ENCODE results near the gene COL8A1. TPM values are rescaled to one million over a fixed set of nuclear protein-coding genes. Genes with fewer than 3 reads are reported as not detected.
A peak's percentile ranks its signal among the peaks of the same experiment; 100 is the strongest.

Gene COL8A1
- total RNA-seq, 2 donors from 2014 or later, result 0.10 TPM; not detected in 1

- no peaks in the 10 kb centered on the region for H3K9me3 Mint-ChIP-seq
- H3K36me3 Mint-ChIP-seq (ENCODE audit: insufficient read depth in 2 of 2), result no peaks in the 10 kb centered on the region
These were observed 71.3 kb downstream of the COL8A1 start for GRCh38 chr3:99709686-99710085.

GRCh38 chr3:99710094-99710493 is 71.7 kb downstream of the COL8A1 start:
- DNase-seq (no peak), ATAC-seq (replicated peaks in 1 of 2) (no peak)
- H3K4me1 Mint-ChIP-seq (ENCODE audit: low read depth), result no peaks in the 10 kb centered on the region
- H3K27me3 Mint-ChIP-seq (ENCODE audit: low read depth), result peaks cover 7% of the 10 kb centered on the region
- H3K36me3 Mint-ChIP-seq (ENCODE audit: insufficient read depth in 2 of 2), result no peaks in the 10 kb centered on the region
- H3K9me3 Mint-ChIP-seq, result no peaks in the 10 kb centered on the region
- H3K27ac Mint-ChIP-seq, result no peak overlapping the region
- H3K4me3 Mint-ChIP-seq, result no peak overlapping the region

More at GRCh38 chr3:99709686-99710085, 71.3 kb downstream of the COL8A1 start:
- Mint-ChIP-seq H3K4me1 (ENCODE audit: low read depth) (no peaks in the 10 kb centered on the region), H3K27me3 (ENCODE audit: low read depth) (peaks cover 7% of the 10 kb centered on the region), H3K27ac (no peak overlapping the region), H3K4me3 (no peak overlapping the region)
- no peak for DNase-seq
- ATAC-seq (replicated peaks in 1 of 2), result no peak

GRCh38 chr3:99711351-99711750 is 73.0 kb downstream of the COL8A1 start:
- Mint-ChIP-seq H3K27ac (no peak overlapping the region), H3K36me3 (ENCODE audit: insufficient read depth in 2 of 2) (no peaks in the 10 kb centered on the region), H3K4me1 (ENCODE audit: low read depth) (no peaks in the 10 kb centered on the region), H3K4me3 (no peak overlapping the region), H3K27me3 (ENCODE audit: low read depth) (peaks cover 7% of the 10 kb centered on the region), H3K9me3 (no peaks in the 10 kb centered on the region)
- no peak for DNase-seq
- no peak for ATAC-seq (replicated peaks in 1 of 2)

- Mint-ChIP-seq H3K9me3 (no peaks in the 10 kb centered on the region), H3K4me1 (ENCODE audit: low read depth) (no peaks in the 10 kb centered on the region), H3K27ac (no peak overlapping the region), H3K27me3 (ENCODE audit: low read depth) (peaks cover 7% of the 10 kb centered on the region), H3K36me3 (ENCODE audit: insufficient read depth in 2 of 2) (no peaks in the 10 kb centered on the region), H3K4me3 (no peak overlapping the region)
- no peak for ATAC-seq (replicated peaks in 1 of 2)
- no peak for DNase-seq
These were observed 74.0 kb downstream of the COL8A1 start for GRCh38 chr3:99712291-99712954.

GRCh38 chr3:99713440-99713839 is 75.0 kb downstream of the COL8A1 start:
- Mint-ChIP-seq H3K4me3 (no peak overlapping the region), H3K4me1 (ENCODE audit: low read depth) (no peaks in the 10 kb centered on the region), H3K27ac (no peak overlapping the region), H3K36me3 (ENCODE audit: insufficient read depth in 2 of 2) (no peaks in the 10 kb centered on the region), H3K27me3 (ENCODE audit: low read depth) (peaks cover 14% of the 10 kb centered on the region), H3K9me3 (no peaks in the 10 kb centered on the region)
- ATAC-seq (replicated peaks in 1 of 2) (no peak), DNase-seq (no peak)

- no peak overlapping the region for H3K4me3 Mint-ChIP-seq
- H3K4me1 Mint-ChIP-seq (ENCODE audit: low read depth), result no peaks in the 10 kb centered on the region
- no peaks in the 10 kb centered on the region for H3K36me3 Mint-ChIP-seq (ENCODE audit: insufficient read depth in 2 of 2)
- H3K27ac Mint-ChIP-seq, result no peak overlapping the region
- DNase-seq, result no peak
- no peak for ATAC-seq (replicated peaks in 1 of 2)
- no peaks in the 10 kb centered on the region for H3K9me3 Mint-ChIP-seq
- H3K27me3 Mint-ChIP-seq (ENCODE audit: low read depth), result peaks cover 14% of the 10 kb centered on the region
These were observed 75.8 kb downstream of the COL8A1 start for GRCh38 chr3:99714146-99714545.

- H3K9me3 Mint-ChIP-seq, result no peaks in the 10 kb centered on the region
- no peak for ATAC-seq (replicated peaks in 1 of 2)
- H3K27me3 Mint-ChIP-seq (ENCODE audit: low read depth), result peaks cover 14% of the 10 kb centered on the region
- no peak for DNase-seq
- no peak overlapping the region for H3K27ac Mint-ChIP-seq
- H3K36me3 Mint-ChIP-seq (ENCODE audit: insufficient read depth in 2 of 2), result no peaks in the 10 kb centered on the region
- H3K4me3 Mint-ChIP-seq, result no peak overlapping the region
- no peaks in the 10 kb centered on the region for H3K4me1 Mint-ChIP-seq (ENCODE audit: low read depth)
These were observed 76.2 kb downstream of the COL8A1 start for GRCh38 chr3:99714575-99714974.

- peaks cover 25% of the 10 kb centered on the region for H3K27me3 Mint-ChIP-seq (ENCODE audit: low read depth)
- H3K4me3 Mint-ChIP-seq, result no peak overlapping the region
- no peaks in the 10 kb centered on the region for H3K36me3 Mint-ChIP-seq (ENCODE audit: insufficient read depth in 2 of 2)
- H3K27ac Mint-ChIP-seq, result no peak overlapping the region
- no peak for DNase-seq
- ATAC-seq (replicated peaks in 1 of 2), result no peak
- H3K9me3 Mint-ChIP-seq, result no peaks in the 10 kb centered on the region
- H3K4me1 Mint-ChIP-seq (ENCODE audit: low read depth), result no peaks in the 10 kb centered on the region
These were observed 78.1 kb downstream of the COL8A1 start for GRCh38 chr3:99716463-99716995.

- H3K27ac Mint-ChIP-seq, result no peak overlapping the region
- DNase-seq, result no peak
These were observed 82.7 kb downstream of the COL8A1 start for GRCh38 chr3:99720985-99721632.

GRCh38 chr3:99721633-99722007 is 83.2 kb downstream of the COL8A1 start:
- H3K4me3 Mint-ChIP-seq, result no peak overlapping the region

More at GRCh38 chr3:99720985-99721632, 82.7 kb downstream of the COL8A1 start:
- ATAC-seq (replicated peaks in 1 of 2), result no peak
- H3K27me3 Mint-ChIP-seq (ENCODE audit: low read depth), result peaks cover 19% of the 10 kb centered on the region
- no peak overlapping the region for H3K4me3 Mint-ChIP-seq
- H3K36me3 Mint-ChIP-seq (ENCODE audit: insufficient read depth in 2 of 2), result no peaks in the 10 kb centered on the region
- H3K4me1 Mint-ChIP-seq (ENCODE audit: low read depth), result no peaks in the 10 kb centered on the region
- H3K9me3 Mint-ChIP-seq, result peaks cover 0 to 2% of the 10 kb centered on the region in 2 donors

GRCh38 chr3:99724276-99724675 is 85.9 kb downstream of the COL8A1 start:
- ATAC-seq (replicated peaks in 1 of 2), result no peak
- H3K27me3 Mint-ChIP-seq (ENCODE audit: low read depth), result peaks cover 13% of the 10 kb centered on the region
- H3K27ac Mint-ChIP-seq, result no peak overlapping the region
- H3K36me3 Mint-ChIP-seq (ENCODE audit: insufficient read depth in 2 of 2), result no peaks in the 10 kb centered on the region
- no peaks in the 10 kb centered on the region for H3K4me1 Mint-ChIP-seq (ENCODE audit: low read depth)
- H3K9me3 Mint-ChIP-seq, result peaks cover 0 to 2% of the 10 kb centered on the region in 2 donors
- H3K4me3 Mint-ChIP-seq, result no peak overlapping the region
- no peak for DNase-seq

More at GRCh38 chr3:99721633-99722007, 83.2 kb downstream of the COL8A1 start:
- DNase-seq (no peak), ATAC-seq (replicated peaks in 1 of 2) (no peak)
- no peaks in the 10 kb centered on the region for H3K36me3 Mint-ChIP-seq (ENCODE audit: insufficient read depth in 2 of 2)
- no peaks in the 10 kb centered on the region for H3K4me1 Mint-ChIP-seq (ENCODE audit: low read depth)
- peaks cover 0 to 2% of the 10 kb centered on the region in 2 donors for H3K9me3 Mint-ChIP-seq
- H3K27ac Mint-ChIP-seq, result no peak overlapping the region
- peaks cover 19% of the 10 kb centered on the region for H3K27me3 Mint-ChIP-seq (ENCODE audit: low read depth)

- Mint-ChIP-seq H3K4me3 (no peak overlapping the region), H3K36me3 (ENCODE audit: insufficient read depth in 2 of 2) (no peaks in the 10 kb centered on the region), H3K27ac (no peak overlapping the region)
These were observed 92.5 kb downstream of the COL8A1 start for GRCh38 chr3:99730870-99731269.

GRCh38 chr3:99731499-99731898 is 93.1 kb downstream of the COL8A1 start:
- DNase-seq (no peak), ATAC-seq (replicated peaks in 1 of 2) (peak in 1 of 2 donors; percentile 28)
- Mint-ChIP-seq H3K9me3 (no peaks in the 10 kb centered on the region), H3K4me3 (no peak overlapping the region), H3K4me1 (ENCODE audit: low read depth) (no peaks in the 10 kb centered on the region), H3K27me3 (ENCODE audit: low read depth) (peaks cover 11% of the 10 kb centered on the region), H3K36me3 (ENCODE audit: insufficient read depth in 2 of 2) (no peaks in the 10 kb centered on the region), H3K27ac (no peak overlapping the region)

More at GRCh38 chr3:99730870-99731269, 92.5 kb downstream of the COL8A1 start:
- no peaks in the 10 kb centered on the region for H3K4me1 Mint-ChIP-seq (ENCODE audit: low read depth)
- peaks cover 11% of the 10 kb centered on the region for H3K27me3 Mint-ChIP-seq (ENCODE audit: low read depth)
- H3K9me3 Mint-ChIP-seq, result no peaks in the 10 kb centered on the region
- no peak for DNase-seq
- ATAC-seq (replicated peaks in 1 of 2), result no peak

Measured in activated T-cell treated with anti-CD3 and anti-CD28 coated beads, Interleukin-2, amount 50 U/mL, for 72 hours (primary cell).